SH-SY5Y (cell line): ENCODE results near the gene TANC1.

ENCODE experiments used
- GATA2 ChIP-seq: IDR thresholded peaks from 2 replicates; pipeline ENCODE4 v1.6.1; 2011; ENCODE audit warnings: mild to moderate bottlenecking, low read depth, low read length
- GATA3 ChIP-seq: IDR thresholded peaks from 2 replicates; pipeline ENCODE4 v1.6.1; 2011; ENCODE audit warnings: low read depth, mild to moderate bottlenecking, low read length, moderate library complexity

The TANC1 gene

GRCh38 chr2:159228081-159228581 is 259.7 kb downstream of the TANC1 start:
- TF ChIP-seq GATA3 (no peak), GATA2 (no peak)

- TF ChIP-seq GATA2, result no peak
- TF ChIP-seq GATA3, result no peak
These were observed 261.2 kb downstream of the TANC1 start for GRCh38 chr2:159229476-159230144.

GRCh38 chr2:159230145-159230877 is 261.9 kb downstream of the TANC1 start:
- no peak for TF ChIP-seq GATA2
- no peak for TF ChIP-seq GATA3

- TF ChIP-seq GATA2 (no peak), GATA3 (no peak)
These were observed 264.2 kb downstream of the TANC1 start for GRCh38 chr2:159232456-159233170.

- TF ChIP-seq GATA3, result no peak
- no peak for TF ChIP-seq GATA2
These were observed 266.4 kb downstream of the TANC1 start for GRCh38 chr2:159234868-159235267.

- TF ChIP-seq GATA2, result no peak
- no peak for TF ChIP-seq GATA3
These were observed 275.1 kb downstream of the TANC1 start for GRCh38 chr2:159243529-159243928.

- TF ChIP-seq GATA2, result no peak
- TF ChIP-seq GATA3, result no peak
These were observed 278.0 kb downstream of the TANC1 start for GRCh38 chr2:159246325-159246988.

GRCh38 chr2:159249990-159250715 is 281.7 kb downstream of the TANC1 start:
- no peak for TF ChIP-seq GATA2
- TF ChIP-seq GATA3, result no peak

GRCh38 chr2:159251296-159252173 is 283.1 kb downstream of the TANC1 start:
- TF ChIP-seq GATA3, result no peak
- no peak for TF ChIP-seq GATA2

GRCh38 chr2:159252905-159253304 is 284.5 kb downstream of the TANC1 start:
- TF ChIP-seq GATA3, result no peak
- TF ChIP-seq GATA2, result no peak

GRCh38 chr2:159256159-159256558 is 287.7 kb downstream of the TANC1 start:
- no peak for TF ChIP-seq GATA2
- TF ChIP-seq GATA3, result no peak

GRCh38 chr2:159262226-159262625 is 293.8 kb downstream of the TANC1 start:
- no peak for TF ChIP-seq GATA3
- TF ChIP-seq GATA2, result no peak
